Fibroblast of lung (primary cell): ENCODE results near the gene TRPM3. TPM values are rescaled to one million over a fixed set of nuclear protein-coding genes. Genes with fewer than 3 reads are reported as not detected.

Source experiments
- DNase-seq, 2 donors: peaks; one replicate each; pipeline versions ENCODE4 v3.0.0 to v3.0.0-alpha.2; 2010; ENCODE audit warnings: low read depth in 2 of 2
- H2AFZ ChIP-seq: 2 replicates; pipeline ENCODE4 v1.5.1; 2012; ENCODE audit warnings: low read length, control low read depth, inconsistent platforms
- H3K27ac ChIP-seq: 2 replicates; pipeline ENCODE4 v1.5.1; 2011; ENCODE audit warnings: low read length, control low read depth; ENCODE audit not compliant: insufficient read depth
- H3K27me3 ChIP-seq: 2 replicates; pipeline ENCODE4 v1.5.1; 2011; ENCODE audit warnings: mild to moderate bottlenecking, low read length; ENCODE audit not compliant: control insufficient read depth, insufficient read depth
- H3K36me3 ChIP-seq: 2 replicates; pipeline ENCODE4 v1.5.1; 2011; ENCODE audit warnings: low read length; ENCODE audit not compliant: control insufficient read depth, insufficient read depth
- H3K4me1 ChIP-seq: 2 replicates; pipeline ENCODE4 v1.5.1; 2011; ENCODE audit warnings: low read length; ENCODE audit not compliant: control insufficient read depth, insufficient read depth; ENCODE audit errors: extremely low read depth
- H3K4me2 ChIP-seq: 2 replicates; pipeline ENCODE4 v1.5.1; 2011; ENCODE audit warnings: low read length, control low read depth; ENCODE audit not compliant: insufficient read depth; ENCODE audit errors: extremely low read depth
- H3K4me3 ChIP-seq, 4 experiments: fragments of 200-600 bp in 1 of 4; sonication (generic) in 1 of 4; replicated peaks in 1 of 4; 2 replicates each; pipeline ENCODE4 v1.5.1; 2011 to 2016; ENCODE audit warnings: low read length in 4 of 4, low read depth in 3 of 4, mild to moderate bottlenecking in 3 of 4, control low read depth in 2 of 4, inconsistent platforms in 1 of 4, mixed read lengths in 1 of 4; ENCODE audit not compliant: insufficient read depth in 1 of 4; ENCODE audit errors: control extremely low read depth in 1 of 4
- H3K79me2 ChIP-seq: 2 replicates; pipeline ENCODE4 v1.5.1; 2012; ENCODE audit warnings: mild to moderate bottlenecking, low read length, inconsistent platforms; ENCODE audit not compliant: control insufficient read depth, insufficient read depth
- H3K9ac ChIP-seq: 2 replicates; pipeline ENCODE4 v1.5.1; 2011; ENCODE audit warnings: mild to moderate bottlenecking, low read length, control low read depth; ENCODE audit not compliant: insufficient read depth
- H3K9me3 ChIP-seq: 2 replicates; pipeline ENCODE4 v1.5.1; 2012; ENCODE audit warnings: low read depth, low read length; ENCODE audit not compliant: control insufficient read depth, insufficient read depth
- H4K20me1 ChIP-seq: 2 replicates; pipeline ENCODE4 v1.5.1; 2011; ENCODE audit warnings: low read length; ENCODE audit not compliant: control insufficient read depth, insufficient read depth; ENCODE audit errors: extremely low read depth
- CTCF ChIP-seq, 2 donors: IDR thresholded peaks in 1 of 2; conservative IDR thresholded peaks in 1 of 2; 1 replicate in 1 of 2; 2 replicates in 1 of 2; pipeline ENCODE4 v1.5.1; 2011 to 2012; ENCODE audit warnings: low read length in 2 of 2, control low read depth in 1 of 2, inconsistent platforms in 1 of 2, low read depth in 1 of 2, mild to moderate bottlenecking in 1 of 2
- EZH2 ChIP-seq: IDR thresholded peaks from 2 replicates; pipeline ENCODE4 v1.5.1; 2012; ENCODE audit warnings: low read length, control low read depth, mild to moderate bottlenecking; ENCODE audit errors: missing control alignments
- polyA plus RNA-seq, 2 donors: library from polyadenylated mRNA; depleted of rRNA in 1 of 2; stranded (reverse) in 1 of 2; unstranded in 1 of 2; fragments of >200 nt; gene quantifications; 2 replicates each; pipeline ENCODE4 v1.2.1, GENCODE V29; 2011 to 2012; ENCODE audit warnings: missing spikeins in 1 of 2
- total RNA-seq: library from RNA; depleted of rRNA; stranded (reverse); fragments of >200 nt; gene quantifications from 2 replicates; pipeline ENCODE4 v1.2.1, GENCODE V29; 2014

The TRPM3 gene
- total and polyA plus RNA-seq, 2 donors (not counting 1 experiment from before 2014, with no cell fraction given) = 0.05 to 0.50 TPM

GRCh38 chr9:70806875-70807274 is 314.5 kb downstream of the TRPM3 start:
- no peaks in the 10 kb centered on the region for H3K27me3 ChIP-seq
- H3K9ac ChIP-seq = no peak overlapping the region
- TF ChIP-seq EZH2 = no peak
- TF ChIP-seq CTCF (conservative IDR thresholded peaks at IDR 0.05 in 1 of 2, IDR thresholded peaks at IDR 0.05 in 1 of 2; ENCODE audit: low read depth in 1 of 2, low read length in 2 of 2) = no peak
- no peaks in the 10 kb centered on the region for H3K9me3 ChIP-seq
- no peaks in the 10 kb centered on the region for H3K36me3 ChIP-seq
- H3K27ac ChIP-seq = no peak overlapping the region
- H3K4me3 ChIP-seq = no peak overlapping the region
- H2AFZ ChIP-seq = no peak overlapping the region
- H4K20me1 ChIP-seq = no peaks in the 10 kb centered on the region
- no peak overlapping the region for H3K4me2 ChIP-seq
- no peaks in the 10 kb centered on the region for H3K4me1 ChIP-seq
- H3K79me2 ChIP-seq = no peaks in the 10 kb centered on the region
- DNase-seq = no peak

- Histone ChIP-seq H3K4me2 (no peak overlapping the region), H3K27me3 (no peaks in the 10 kb centered on the region), H3K9ac (no peak overlapping the region), H3K79me2 (no peaks in the 10 kb centered on the region), H3K36me3 (no peaks in the 10 kb centered on the region), H3K4me3 (no peak overlapping the region), H3K9me3 (no peaks in the 10 kb centered on the region), H3K4me1 (no peaks in the 10 kb centered on the region), H2AFZ (no peak overlapping the region), H3K27ac (no peak overlapping the region), H4K20me1 (no peaks in the 10 kb centered on the region)
- no peak for TF ChIP-seq EZH2
- no peak for TF ChIP-seq CTCF (conservative IDR thresholded peaks at IDR 0.05 in 1 of 2, IDR thresholded peaks at IDR 0.05 in 1 of 2; ENCODE audit: low read depth in 1 of 2, low read length in 2 of 2)
- no peak for DNase-seq
Measured at GRCh38 chr9:70805949-70806348, 315.5 kb downstream of the TRPM3 start.

- H3K9ac ChIP-seq = no peak overlapping the region
- H3K4me3 ChIP-seq = no peak overlapping the region
- no peak for DNase-seq
- H3K27ac ChIP-seq = no peak overlapping the region
- H2AFZ ChIP-seq = no peak overlapping the region
- TF ChIP-seq CTCF (conservative IDR thresholded peaks at IDR 0.05 in 1 of 2, IDR thresholded peaks at IDR 0.05 in 1 of 2; ENCODE audit: low read depth in 1 of 2, low read length in 2 of 2) (no peak), EZH2 (no peak)
- no peaks in the 10 kb centered on the region for H4K20me1 ChIP-seq
- H3K9me3 ChIP-seq = no peaks in the 10 kb centered on the region
- H3K4me2 ChIP-seq = no peak overlapping the region
- H3K27me3 ChIP-seq = no peaks in the 10 kb centered on the region
- no peaks in the 10 kb centered on the region for H3K36me3 ChIP-seq
- no peaks in the 10 kb centered on the region for H3K79me2 ChIP-seq
- no peaks in the 10 kb centered on the region for H3K4me1 ChIP-seq
Measured at GRCh38 chr9:70802758-70803436, 318.5 kb downstream of the TRPM3 start.
